HepG2 (cell line): ENCODE measurements around the gene PRR9. TPM values are rescaled to one million over a fixed set of nuclear protein-coding genes. Genes with fewer than 3 reads are reported as not detected.

ENCODE experiments used
- ATAC-seq: fragments of 200-7000 bp; cut with Tn5 transposase; 3 replicates; pipeline ENCODE4 v1.9.1; 2020; ENCODE audit warnings: mild to moderate bottlenecking, moderate library complexity
- BruUV-seq: library from RNA; stranded (reverse); fragments of 400-500 nt; replicated peaks from 2 replicates; lab custom pipeline; 2021; lab: Mats Ljungman, UMichigan
- CTCF ChIA-PET: fragments of 300-600 bp; formaldehyde crosslinking; extraction: SDS; loops from one replicate; lab custom pipeline; 2021; ENCODE audit warnings: low total read pairs, inconsistent platforms, low intra/inter-chr PET ratio; lab: Yijun Ruan, JAX
- POLR2A ChIA-PET: fragments of 350-600 bp; sonication (Branson Sonifier 250); formaldehyde crosslinking; loops from one replicate; lab custom pipeline; 2020; ENCODE audit warnings: antibody characterized with exemption, inconsistent platforms; lab: Yijun Ruan, JAX
- DNase-seq: peaks from one replicate; pipeline ENCODE4 v3.0.0-alpha.2; 2015; ENCODE audit warnings: low spot score
- FAIRE-seq: peaks from 3 replicates; lab custom pipeline; 2011; peaks lifted over from hg19 to GRCh38; lab: Jason Lieb, UNC
- H2AFZ ChIP-seq: one replicate; pipeline ENCODE4 v1.6.1; 2011; ENCODE audit warnings: low read length, inconsistent platforms
- H3K27ac ChIP-seq: fragments of 300-600 bp; 3 replicates; pipeline ENCODE4 v1.8.0; 2011; ENCODE audit warnings: mixed run types, mild to moderate bottlenecking, mixed read lengths, low read length, inconsistent platforms; ENCODE audit not compliant: insufficient read depth; ENCODE audit errors: extremely low read length
- H3K27me3 ChIP-seq, 2 experiments: fragments of 200-600 bp in 1 of 2; 2 replicates in 1 of 2; 3 replicates in 1 of 2; pipeline versions ENCODE4 v1.6.0 to v1.8.0; 2011; ENCODE audit warnings: low read length in 2 of 2, mild to moderate bottlenecking in 2 of 2, moderate library complexity in 2 of 2, inconsistent platforms in 1 of 2; ENCODE audit not compliant: insufficient read depth in 2 of 2, control insufficient read depth in 1 of 2
- H3K36me3 ChIP-seq, 2 experiments: fragments of 200-600 bp in 1 of 2; replicated peaks in 1 of 2; 2 replicates in 1 of 2; 3 replicates in 1 of 2; pipeline versions ENCODE4 v1.5.1 to v1.8.0; 2011; ENCODE audit warnings: low read length in 2 of 2, inconsistent platforms in 1 of 2; ENCODE audit not compliant: insufficient read depth in 2 of 2, control insufficient read depth in 1 of 2
- H3K4me1 ChIP-seq: 2 replicates; pipeline ENCODE4 v1.5.1; 2012; ENCODE audit warnings: low read length, inconsistent platforms; ENCODE audit not compliant: insufficient read depth
- H3K4me2 ChIP-seq: 2 replicates; pipeline ENCODE4 v1.6.0; 2011; ENCODE audit warnings: low read depth, low read length, inconsistent platforms
- H3K4me3 ChIP-seq, 3 experiments: fragments of 200-600 bp in 1 of 3; sonication (generic), shearing (Covaris generic) in 1 of 3; replicated peaks in 1 of 3; 2 replicates each; pipeline ENCODE4 v1.5.1; 2011 to 2016; ENCODE audit warnings: low read length in 3 of 3, inconsistent platforms in 2 of 3, low read depth in 2 of 3, mild to moderate bottlenecking in 2 of 3, control low read depth in 1 of 3, mixed read lengths in 1 of 3; ENCODE audit not compliant: insufficient read depth in 1 of 3
- H3K79me2 ChIP-seq: one replicate; pipeline ENCODE4 v1.6.1; 2011; ENCODE audit warnings: low read length, inconsistent platforms; ENCODE audit not compliant: insufficient read depth
- H3K9ac ChIP-seq: 2 replicates; pipeline ENCODE4 v1.6.0; 2011; ENCODE audit warnings: mild to moderate bottlenecking, low read depth, low read length, inconsistent platforms; ENCODE audit not compliant: insufficient read depth
- H3K9me3 ChIP-seq: 2 replicates; pipeline ENCODE4 v1.5.1; 2012; ENCODE audit warnings: mild to moderate bottlenecking, low read length
- H4K20me1 ChIP-seq: 2 replicates; pipeline ENCODE4 v1.6.0; 2011; ENCODE audit warnings: inconsistent platforms, mild to moderate bottlenecking, low read length, moderate library complexity; ENCODE audit not compliant: insufficient read depth
- AKAP8 ChIP-seq: sonication (generic); formaldehyde crosslinking; IDR thresholded peaks from 2 replicates; pipeline ENCODE4 v1.5.1; 2020; ENCODE audit warnings: mild to moderate bottlenecking, missing genetic modification reagents
- CBX2 ChIP-seq, 2 experiments: fragments of 200-600 bp in 1 of 2; sonication (generic); formaldehyde crosslinking in 1 of 2; IDR thresholded peaks; 2 replicates each; pipeline versions ENCODE4 v1.7.0 to v1.8.1; 2018 to 2022; ENCODE audit warnings: low read depth in 2 of 2, low read length in 1 of 2, mild to moderate bottlenecking in 1 of 2, missing genetic modification reagents in 1 of 2
- CEBPB ChIP-seq: IDR thresholded peaks from 2 replicates; pipeline ENCODE4 v1.6.1; 2011; ENCODE audit warnings: low read depth, low read length, improper control_type of control experiment, borderline replicate concordance
- HINFP ChIP-seq: sonication (generic); formaldehyde crosslinking; IDR thresholded peaks from 2 replicates; pipeline ENCODE4 v1.4.0; 2020; ENCODE audit warnings: low read depth, mild to moderate bottlenecking, missing genetic modification reagents
- NFYC ChIP-seq: IDR thresholded peaks from 2 replicates; pipeline ENCODE4 v1.6.1; 2016; ENCODE audit warnings: missing genetic modification reagents, missing compliant biosample characterization
- PAF1 ChIP-seq: IDR thresholded peaks from 2 replicates; pipeline ENCODE4 v1.6.1; 2016; ENCODE audit warnings: missing genetic modification reagents, missing compliant biosample characterization
- SRSF4 ChIP-seq: fragments of 200-400 bp; formaldehyde crosslinking; IDR thresholded peaks from one replicate; pipeline ENCODE4 v1.6.1; 2018; ENCODE audit warnings: mild to moderate bottlenecking, low read depth, low read length, moderate library complexity; ENCODE audit not compliant: poor library complexity, severe bottlenecking
- TAF1 ChIP-seq: sonication (generic); formaldehyde crosslinking; IDR thresholded peaks from 2 replicates; pipeline ENCODE4 v1.4.0; 2020; ENCODE audit warnings: missing genetic modification reagents
- ZBTB20 ChIP-seq: sonication (generic); formaldehyde crosslinking; IDR thresholded peaks from 2 replicates; pipeline ENCODE4 v1.8.1; 2023; ENCODE audit warnings: missing genetic modification reagents, low read depth, mild to moderate bottlenecking, borderline replicate concordance
- ZNF354B ChIP-seq: sonication (generic); formaldehyde crosslinking; IDR thresholded peaks from 2 replicates; pipeline ENCODE4 v1.8.0; 2022; ENCODE audit warnings: mild to moderate bottlenecking, missing genetic modification reagents
- ZNF724P ChIP-seq: sonication (generic); formaldehyde crosslinking; IDR thresholded peaks from 2 replicates; pipeline ENCODE4 v1.8.0; 2022; ENCODE audit warnings: missing genetic modification reagents, borderline replicate concordance
- WGBS: methylation state at CpG from one replicate; pipeline ENCODE4 v1.1.6; 2017; ENCODE audit warnings: low lambda C conversion rate; 5-methylcytosine and 5-hydroxymethylcytosine counted together
- in situ Hi-C: cut with HindIII; loops from 2 replicates; pipeline ENCODE4 v1.10.0; 2017; ENCODE audit warnings: low pct_unique_long_range_greater_than_20kb; ENCODE audit not compliant: extremely low pct_ligation_motif_present
- intact Hi-C: fragments of 100-400 bp; cut with micrococcal nuclease; formaldehyde crosslinking; loops from one replicate; pipeline ENCODE4 v1.10.0; 2022; ENCODE audit not compliant: unreplicated experiment
- polyA plus RNA-seq, 8 experiments: library from polyadenylated mRNA; depleted of rRNA in 3 of 8; stranded (reverse) in 7 of 8; unstranded in 1 of 8; fragments of >200 nt; fragmentation: Illumina TruSeq in 4 of 8; extraction: Trizol in 4 of 8; gene quantifications; 2 replicates each; pipeline versions ENCODE4 v1.2.1 to v1.2.3, GENCODE V29; 2011 to 2016; ENCODE audit warnings: low read depth in 4 of 8, missing spikeins in 1 of 8, mixed read lengths in 1 of 8; ENCODE audit not compliant: insufficient read depth in 1 of 8
- total RNA-seq, 5 experiments: library from RNA; depleted of rRNA; stranded (reverse); fragments of >200 nt; fragmentation: Illumina TruSeq; extraction: Trizol; gene quantifications; 2 replicates each; pipeline ENCODE4 v1.2.3, GENCODE V29; 2016; ENCODE audit warnings: low read depth in 1 of 5
- TF ChIP-seq, protein P1 (sequence below): sonication (generic); formaldehyde crosslinking; IDR thresholded peaks from 2 replicates; pipeline ENCODE4 v1.5.1; 2020; ENCODE audit warnings: mild to moderate bottlenecking, missing genetic modification reagents, moderate library complexity

PRR9 gene
- total and polyA plus RNA-seq, 2 of the 13 experiments (the other 11 are each of a cell fraction or from before 2014, with no cell fraction given) = not detected

- in situ Hi-C loops (no loop called here), intact Hi-C loops (no loop called here)
- TF ChIP-seq ZBTB20 (CRISPR knock-in tag) = no peak
- TF ChIP-seq, protein P1, sequence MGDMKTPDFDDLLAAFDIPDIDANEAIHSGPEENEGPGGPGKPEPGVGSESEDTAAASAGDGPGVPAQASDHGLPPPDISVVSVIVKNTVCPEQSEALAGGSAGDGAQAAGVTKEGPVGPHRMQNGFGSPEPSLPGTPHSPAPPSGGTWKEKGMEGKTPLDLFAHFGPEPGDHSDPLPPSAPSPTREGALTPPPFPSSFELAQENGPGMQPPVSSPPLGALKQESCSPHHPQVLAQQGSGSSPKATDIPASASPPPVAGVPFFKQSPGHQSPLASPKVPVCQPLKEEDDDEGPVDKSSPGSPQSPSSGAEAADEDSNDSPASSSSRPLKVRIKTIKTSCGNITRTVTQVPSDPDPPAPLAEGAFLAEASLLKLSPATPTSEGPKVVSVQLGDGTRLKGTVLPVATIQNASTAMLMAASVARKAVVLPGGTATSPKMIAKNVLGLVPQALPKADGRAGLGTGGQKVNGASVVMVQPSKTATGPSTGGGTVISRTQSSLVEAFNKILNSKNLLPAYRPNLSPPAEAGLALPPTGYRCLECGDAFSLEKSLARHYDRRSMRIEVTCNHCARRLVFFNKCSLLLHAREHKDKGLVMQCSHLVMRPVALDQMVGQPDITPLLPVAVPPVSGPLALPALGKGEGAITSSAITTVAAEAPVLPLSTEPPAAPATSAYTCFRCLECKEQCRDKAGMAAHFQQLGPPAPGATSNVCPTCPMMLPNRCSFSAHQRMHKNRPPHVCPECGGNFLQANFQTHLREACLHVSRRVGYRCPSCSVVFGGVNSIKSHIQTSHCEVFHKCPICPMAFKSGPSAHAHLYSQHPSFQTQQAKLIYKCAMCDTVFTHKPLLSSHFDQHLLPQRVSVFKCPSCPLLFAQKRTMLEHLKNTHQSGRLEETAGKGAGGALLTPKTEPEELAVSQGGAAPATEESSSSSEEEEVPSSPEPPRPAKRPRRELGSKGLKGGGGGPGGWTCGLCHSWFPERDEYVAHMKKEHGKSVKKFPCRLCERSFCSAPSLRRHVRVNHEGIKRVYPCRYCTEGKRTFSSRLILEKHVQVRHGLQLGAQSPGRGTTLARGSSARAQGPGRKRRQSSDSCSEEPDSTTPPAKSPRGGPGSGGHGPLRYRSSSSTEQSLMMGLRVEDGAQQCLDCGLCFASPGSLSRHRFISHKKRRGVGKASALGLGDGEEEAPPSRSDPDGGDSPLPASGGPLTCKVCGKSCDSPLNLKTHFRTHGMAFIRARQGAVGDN (CRISPR knock-in tag) = no peak
- TF ChIP-seq CBX2 (IDR thresholded peaks at IDR 0.05; ENCODE audit: low read depth, low read length) = no peak
- no peak for TF ChIP-seq CBX2 (CRISPR knock-in tag; IDR thresholded peaks at IDR 0.05; ENCODE audit: low read depth)
- no peak for TF ChIP-seq TAF1
- no peak for TF ChIP-seq ZNF354B
- no peak for TF ChIP-seq ZNF724P (CRISPR knock-in tag)
- no peak for TF ChIP-seq SRSF4
- TF ChIP-seq PAF1 (CRISPR knock-in tag) = no peak
- no peak for TF ChIP-seq CEBPB
- TF ChIP-seq AKAP8 (CRISPR knock-in tag) = no peak
- no peak for TF ChIP-seq HINFP
- no peak for TF ChIP-seq NFYC (CRISPR knock-in tag)
- Histone ChIP-seq H3K79me2 (no peaks in the 10 kb centered on the region), H3K9ac (no peak overlapping the region), H2AFZ (no peak overlapping the region), H3K27ac (no peak overlapping the region), H3K27me3 (no peaks in the 10 kb centered on the region; a peak in 1 of 5 replicates), H3K4me1 (no peaks in the 10 kb centered on the region), H3K9me3 (no peaks in the 10 kb centered on the region), H3K4me2 (no peak overlapping the region), H3K36me3 (no peaks in the 10 kb centered on the region), H4K20me1 (no peaks in the 10 kb centered on the region), H3K4me3 (no peak overlapping the region)
- FAIRE-seq (no peak), DNase-seq (no peak), ATAC-seq (no peak)
- WGBS = 0% methylated on average over 1 of the region's 1 CpG
- BruUV-seq = no TSS peak
- POLR2A ChIA-PET = no interaction called here
- CTCF ChIA-PET = no interaction called here
Observed at GRCh38 chr1:153253693-153254092, 36.3 kb downstream of the PRR9 start.
